ENCODE measurements around the gene EGR4.

DNA sequence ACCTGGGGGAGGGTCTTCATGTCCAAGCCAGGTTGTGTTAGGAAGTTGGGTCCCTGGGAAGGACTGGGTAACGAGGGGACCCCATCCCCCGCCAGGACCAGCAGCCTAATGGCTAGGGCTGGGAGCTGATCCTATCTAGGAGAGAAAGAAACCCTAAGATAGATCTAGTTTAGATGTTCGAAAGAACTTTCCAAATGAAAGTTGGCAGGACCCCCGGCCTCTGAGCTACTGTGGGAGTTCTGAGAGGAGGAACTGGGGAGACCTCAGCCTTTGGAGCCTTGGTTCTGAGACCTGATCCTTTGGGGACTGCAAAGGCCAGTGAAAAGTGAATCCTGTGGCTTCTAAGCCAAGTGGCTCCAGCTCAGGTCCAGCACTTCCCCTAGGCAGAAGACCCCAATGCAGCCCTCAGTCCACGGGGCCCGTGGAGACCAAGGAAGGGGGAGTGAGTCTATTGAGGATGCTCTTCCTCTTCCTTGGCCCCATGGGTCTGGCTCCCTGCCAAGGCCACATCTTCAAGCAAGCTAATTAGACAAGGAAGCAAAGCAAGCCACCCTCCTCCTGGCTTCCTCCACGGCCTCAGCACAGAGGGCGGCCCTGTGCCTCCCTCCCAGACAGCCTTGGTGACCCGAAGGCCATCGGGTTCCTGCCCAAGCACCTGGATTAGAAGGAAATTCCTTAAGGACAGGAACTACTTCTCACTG lies 35.8 kb downstream of the EGR4 start:
- TF ChIP-seq POLR2A (IDR thresholded peaks at IDR 0.05), result no peak
- no peak for TF ChIP-seq EP300 (IDR thresholded peaks at IDR 0.05)
- TF ChIP-seq, protein P1, sequence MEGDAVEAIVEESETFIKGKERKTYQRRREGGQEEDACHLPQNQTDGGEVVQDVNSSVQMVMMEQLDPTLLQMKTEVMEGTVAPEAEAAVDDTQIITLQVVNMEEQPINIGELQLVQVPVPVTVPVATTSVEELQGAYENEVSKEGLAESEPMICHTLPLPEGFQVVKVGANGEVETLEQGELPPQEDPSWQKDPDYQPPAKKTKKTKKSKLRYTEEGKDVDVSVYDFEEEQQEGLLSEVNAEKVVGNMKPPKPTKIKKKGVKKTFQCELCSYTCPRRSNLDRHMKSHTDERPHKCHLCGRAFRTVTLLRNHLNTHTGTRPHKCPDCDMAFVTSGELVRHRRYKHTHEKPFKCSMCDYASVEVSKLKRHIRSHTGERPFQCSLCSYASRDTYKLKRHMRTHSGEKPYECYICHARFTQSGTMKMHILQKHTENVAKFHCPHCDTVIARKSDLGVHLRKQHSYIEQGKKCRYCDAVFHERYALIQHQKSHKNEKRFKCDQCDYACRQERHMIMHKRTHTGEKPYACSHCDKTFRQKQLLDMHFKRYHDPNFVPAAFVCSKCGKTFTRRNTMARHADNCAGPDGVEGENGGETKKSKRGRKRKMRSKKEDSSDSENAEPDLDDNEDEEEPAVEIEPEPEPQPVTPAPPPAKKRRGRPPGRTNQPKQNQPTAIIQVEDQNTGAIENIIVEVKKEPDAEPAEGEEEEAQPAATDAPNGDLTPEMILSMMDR (IDR thresholded peaks at IDR 0.05), result no peak
